Measurements from ENCODE around the gene CAPS. TPM values are rescaled to one million over a fixed set of nuclear protein-coding genes. Genes with fewer than 3 reads are reported as not detected.

Gene CAPS
- total and polyA plus RNA-seq, 4 donors = 90.2 to 360 (median 223) TPM

- Histone ChIP-seq H3K27me3 (ENCODE audit: control insufficient read depth in 3 of 3, insufficient read depth in 3 of 3, low read length in 2 of 3) (peaks cover 0 to 5% (median 2%) of the 10 kb centered on the region in 3 donors), H3K4me3 (no peak overlapping the region), H3K27ac (ENCODE audit: low read depth in 1 of 2, low read length in 1 of 2) (no peak overlapping the region), H3K9ac (ENCODE audit: insufficient read depth in 1 of 2, low read length in 2 of 2) (no peak overlapping the region), H3K36me3 (ENCODE audit: control insufficient read depth in 4 of 4, insufficient read depth in 4 of 4, low read length in 4 of 4) (peaks cover 3 to 29% (median 8%) of the 10 kb centered on the region in 4 donors), H3K9me3 (ENCODE audit: control insufficient read depth in 4 of 4, insufficient read depth in 3 of 4, low read length in 3 of 4) (no peaks in the 10 kb centered on the region), H3K4me1 (ENCODE audit: control insufficient read depth in 5 of 5, insufficient read depth in 5 of 5, low read length in 5 of 5) (peaks cover 0 to 9% (median 5%) of the 10 kb centered on the region in 5 donors)
- ATAC-seq (ENCODE audit: insufficient read depth, low FRiP score) (peak; percentile 50), DNase-seq (peak; percentile 45 to 62 (median 57))
- peak; percentile 48 for TF ChIP-seq CTCF (IDR thresholded peaks at IDR 0.05; ENCODE audit: control extremely low read depth, extremely low read depth)
- WGBS, 2 donors = 9 to 15% methylated on average over 48 of the region's 48 CpGs
Observed at GRCh38 chr19:5891938-5892771, 21.9 kb upstream of the CAPS start.

- H3K9me3 ChIP-seq (ENCODE audit: control insufficient read depth in 4 of 4, insufficient read depth in 3 of 4, low read length in 3 of 4) = no peaks in the 10 kb centered on the region
- ATAC-seq (ENCODE audit: insufficient read depth, low FRiP score) = no peak
- peaks cover 3 to 31% (median 8%) of the 10 kb centered on the region in 4 donors for H3K36me3 ChIP-seq (ENCODE audit: control insufficient read depth in 4 of 4, insufficient read depth in 4 of 4, low read length in 4 of 4)
- H3K4me1 ChIP-seq (ENCODE audit: control insufficient read depth in 5 of 5, insufficient read depth in 5 of 5, low read length in 5 of 5) = peaks cover 0 to 9% (median 5%) of the 10 kb centered on the region in 5 donors
- H3K9ac ChIP-seq (ENCODE audit: insufficient read depth in 1 of 2, low read length in 2 of 2) = no peak overlapping the region
- H3K27me3 ChIP-seq (ENCODE audit: control insufficient read depth in 3 of 3, insufficient read depth in 3 of 3, low read length in 2 of 3) = peaks cover 0 to 5% (median 2%) of the 10 kb centered on the region in 3 donors
- no peak overlapping the region for H3K27ac ChIP-seq (ENCODE audit: low read depth in 1 of 2, low read length in 1 of 2)
- no peak for TF ChIP-seq CTCF (IDR thresholded peaks at IDR 0.05; ENCODE audit: control extremely low read depth, extremely low read depth)
- H3K4me3 ChIP-seq = no peak overlapping the region
- WGBS, 2 donors = 57 to 70% methylated on average over 15 of the region's 15 CpGs
- DNase-seq = no peak
Observed at GRCh38 chr19:5892772-5893275, 21.2 kb upstream of the CAPS start.

DNA sequence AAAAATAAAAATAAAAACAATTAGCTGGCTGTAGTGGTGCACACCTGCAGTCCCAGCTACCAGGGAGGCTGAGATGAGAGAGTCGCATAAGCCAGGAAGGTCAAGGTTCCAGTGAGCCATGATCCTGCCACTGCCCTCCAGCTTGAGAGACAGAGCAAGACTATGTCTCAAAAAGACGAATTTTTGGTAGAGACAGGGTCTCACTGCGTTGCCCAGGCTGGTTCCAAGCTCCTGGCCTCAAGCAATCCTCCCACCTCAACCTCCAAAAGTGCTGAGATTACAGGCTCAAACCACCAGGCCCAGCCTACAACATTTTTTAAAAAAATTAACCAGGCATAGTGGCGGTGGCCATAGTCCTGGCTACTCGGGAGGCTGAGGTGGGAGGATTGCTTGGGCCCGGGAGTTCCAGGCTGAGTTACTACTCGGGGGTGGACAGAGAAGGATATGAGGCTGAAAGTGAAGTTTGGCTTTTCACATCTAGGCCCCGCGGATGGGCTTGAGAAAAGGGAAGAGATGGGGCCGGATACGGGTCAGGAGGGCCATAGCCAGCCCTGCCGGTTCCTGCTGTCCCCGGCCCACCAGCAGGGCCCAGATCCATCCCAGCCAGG lies 20.7 kb upstream of the CAPS start:
- H3K27ac ChIP-seq (ENCODE audit: low read depth in 1 of 2, low read length in 1 of 2) = peak overlapping the region in 1 of 2 donors; percentile 78
- H3K36me3 ChIP-seq (ENCODE audit: control insufficient read depth in 4 of 4, insufficient read depth in 4 of 4, low read length in 4 of 4) = peaks cover 3 to 31% (median 8%) of the 10 kb centered on the region in 4 donors
- peaks cover 0 to 9% (median 5%) of the 10 kb centered on the region in 5 donors for H3K4me1 ChIP-seq (ENCODE audit: control insufficient read depth in 5 of 5, insufficient read depth in 5 of 5, low read length in 5 of 5)
- H3K9me3 ChIP-seq (ENCODE audit: control insufficient read depth in 4 of 4, insufficient read depth in 3 of 4, low read length in 3 of 4) = no peaks in the 10 kb centered on the region
- no peak overlapping the region for H3K9ac ChIP-seq (ENCODE audit: insufficient read depth in 1 of 2, low read length in 2 of 2)
- H3K4me3 ChIP-seq = no peak overlapping the region
- ATAC-seq (ENCODE audit: insufficient read depth, low FRiP score) (no peak), DNase-seq (no peak)
- H3K27me3 ChIP-seq (ENCODE audit: control insufficient read depth in 3 of 3, insufficient read depth in 3 of 3, low read length in 2 of 3) = peaks cover 0 to 5% (median 2%) of the 10 kb centered on the region in 3 donors
- TF ChIP-seq CTCF (IDR thresholded peaks at IDR 0.05; ENCODE audit: control extremely low read depth, extremely low read depth) = no peak
- WGBS, 2 donors = 80 to 83% methylated on average over 13 of the region's 13 CpGs
